Heart right ventricle (tissue), 16 donors: ENCODE measurements around the gene GRN. TPM values are rescaled to one million over a fixed set of nuclear protein-coding genes. Genes with fewer than 3 reads are reported as not detected.

Experiments used
- ATAC-seq, 8 donors: fragments of 200-7000 bp; cut with Tn5 transposase; one replicate each; pipeline ENCODE4 v1.9.1; 2020; ENCODE audit warnings: mild to moderate bottlenecking in 8 of 8, moderate library complexity in 8 of 8, moderate number of reproducible peaks in 1 of 8
- DNase-seq, 2 donors: peaks; one replicate each; pipeline ENCODE4 v3.0.0-alpha.2; 2020
- H3K27ac ChIP-seq, 10 donors: fragments of 200-600 bp; sonication (generic) in 2 of 10; one replicate each; pipeline versions ENCODE4 v1.5.0 to v1.8.0; 2020 to 2022; ENCODE audit warnings: mild to moderate bottlenecking in 3 of 10
- H3K27me3 ChIP-seq, 7 donors: fragments of 200-600 bp; one replicate each; pipeline ENCODE4 v1.8.0; 2021 to 2022; ENCODE audit warnings: mild to moderate bottlenecking in 2 of 7
- H3K36me3 ChIP-seq, 9 donors: fragments of 200-600 bp; sonication (generic) in 1 of 9; one replicate each; pipeline versions ENCODE4 v1.5.0 to v1.8.0; 2020 to 2022; ENCODE audit warnings: mild to moderate bottlenecking in 2 of 9
- H3K4me1 ChIP-seq, 9 donors: fragments of 200-600 bp; sonication (generic) in 1 of 9; one replicate each; pipeline versions ENCODE4 v1.5.0 to v1.8.0; 2020 to 2022; ENCODE audit warnings: mild to moderate bottlenecking in 4 of 9
- H3K4me3 ChIP-seq, 10 donors: fragments of 200-600 bp; sonication (generic) in 2 of 10; one replicate each; pipeline versions ENCODE4 v1.5.0 to v1.8.0; 2020 to 2022; ENCODE audit warnings: mild to moderate bottlenecking in 7 of 10, moderate library complexity in 2 of 10
- H3K9me3 ChIP-seq, 11 donors: fragments of 200-600 bp in 10 of 11; sonication (generic) in 2 of 11; one replicate each; pipeline versions ENCODE4 v1.5.0 to v1.8.0; 2013 to 2022; ENCODE audit warnings: mild to moderate bottlenecking in 2 of 11, control low read depth in 1 of 11, moderate library complexity in 1 of 11
- CTCF ChIP-seq, 9 donors: fragments of 200-600 bp; sonication (generic) in 2 of 9; IDR thresholded peaks; one replicate each; pipeline versions ENCODE4 v1.5.0 to v1.8.0; 2021 to 2022; ENCODE audit warnings: antibody characterized with exemption in 9 of 9, mild to moderate bottlenecking in 5 of 9, moderate library complexity in 1 of 9
- WGBS, 2 donors: extraction: QIAGEN DNeasy Blood & Tissue Kit; methylation state at CpG; one replicate each; pipeline ENCODE4 v1.1.7; 2013; ENCODE audit warnings: inconsistent platforms in 1 of 2; 5-methylcytosine and 5-hydroxymethylcytosine counted together
- intact Hi-C, 10 donors: fragments of 100-400 bp; cut with DNase I; formaldehyde crosslinking; loops; one replicate each; pipeline versions ENCODE4 v1.11.1 to v1.14.2; 2022
- long read RNA-seq, 3 donors: library from polyadenylated mRNA; unstranded; transcript quantifications; one replicate each; pipeline ENCODE4 v2.0.0, GENCODE V29; 2020 to 2021
- polyA plus RNA-seq, 2 donors: library from polyadenylated mRNA; stranded (reverse); fragments of 200-250 nt; gene quantifications; one replicate each; pipeline ENCODE4 v1.2.3, GENCODE V29; 2013
- total RNA-seq, 10 donors: library from RNA; stranded (reverse); fragmentation: NEBNext Ultra II Directional in 3 of 10; extraction: Animal tissue kit (Norgen Biotek cat#: 25700) in 3 of 10; gene quantifications; one replicate each; pipeline versions ENCODE4 v1.2.1 to v1.2.4, GENCODE V29; 2021 to 2023
- donor health status: Arrhythmogenic right ventricular cardiomyopathy.
- donor health status: ischemic (EF 13 %, LVEDD 7.1; RV severe dilation, severe dysfunction).
- donor health status: healthy with polysubstance abuse.
- donor health status: DM: no; HTN: yes; CAD: no.
- donor health status: DM: no; HTN: no; CAD: no.
- donor health status: ischemic (EF 25% LVEDD 6.9; RV normal size, moderate dysfunction).
- donor health status: ischemic (EF 25% LVEDD 5.7; RV mildly dilated, moderate dysfunction).
- donor health status: healthy.
- donor health status: DM: yes; HTN: yes; CAD: no.
- donor health status: Ischemic cardiomyopathy.
- donor health status: ischemic (EF 35%, LVEDD 5.7; RV mildly dilated, moderate dysfunction).
- donor health status: nonischemic (EF 11% LVEDD 7.7; RV severe dilation, severe dysfunction).
- donor health status: DM: yes; HTN: yes; CAD: no.
- donor health status: PGD.
- donor health status: ischemic (EF 29% LVEDD 5.4; RV normal size, mild dysfunction).
- donor health status: nonischemic (EF 23%, LVEDD 6.1; RV moderate dilation, normal function).

The GRN gene
- 100 to 1,000 TPM; 113 to 303 (median 154) TPM for total RNA-seq
- polyA plus RNA-seq, result 100 to 1,000 TPM in 1 of 2 donors, 10 to 100 TPM in 1; 41.5 to 103 TPM
- long read RNA-seq, donor 1, transcript GRN-201 (13 exons, 2,342 nt), result major isoform, 101 of 249 reads
- long read RNA-seq, donor 1, partial matches to known transcripts, result 128 of 249 reads
- long read RNA-seq, donor 1, other reads (novel, unspliced or antisense), result 20 of 249 reads
- long read RNA-seq, donor 2, transcript GRN-201 (13 exons, 2,342 nt), result major isoform, 142 of 338 reads
- long read RNA-seq, donor 2, partial matches to known transcripts, result 185 of 338 reads
- long read RNA-seq, donor 2, other reads (novel, unspliced or antisense), result 11 of 338 reads
- long read RNA-seq, donor 3, transcript GRN-201 (13 exons, 2,342 nt), result major isoform, 181 of 582 reads
- long read RNA-seq, donor 3, partial matches to known transcripts, result 389 of 582 reads
- long read RNA-seq, donor 3, other reads (novel, unspliced or antisense), result 12 of 582 reads

DNA sequence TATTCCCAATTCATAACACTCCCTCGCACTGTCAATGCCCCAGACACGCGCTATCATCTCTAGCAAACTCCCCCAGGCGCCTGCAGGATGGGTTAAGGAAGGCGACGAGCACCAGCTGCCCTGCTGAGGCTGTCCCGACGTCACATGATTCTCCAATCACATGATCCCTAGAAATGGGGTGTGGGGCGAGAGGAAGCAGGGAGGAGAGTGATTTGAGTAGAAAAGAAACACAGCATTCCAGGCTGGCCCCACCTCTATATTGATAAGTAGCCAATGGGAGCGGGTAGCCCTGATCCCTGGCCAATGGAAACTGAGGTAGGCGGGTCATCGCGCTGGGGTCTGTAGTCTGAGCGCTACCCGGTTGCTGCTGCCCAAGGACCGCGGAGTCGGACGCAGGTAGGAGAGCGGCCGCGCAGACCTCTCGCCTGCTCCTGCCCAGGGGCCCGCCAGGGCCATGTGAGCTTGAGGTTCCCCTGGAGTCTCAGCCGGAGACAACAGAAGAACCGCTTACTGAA is at the start of gene GRN:
GRN (plus strand) TSS at position 364 of the 515 bp plus-strand sequence. CDS start 3,863 bp downstream, outside the sequence.
- peak within 1 kb of the TSS; percentile 66 to 94 (median 90) for H3K27ac ChIP-seq
- TF ChIP-seq CTCF (IDR thresholded peaks at IDR 0.05), result no peak
- 0 to 1% methylated on average over 26 of the region's 26 CpGs for WGBS, 2 donors
- H3K27me3 ChIP-seq, result no peaks in the 10 kb centered on the region
- peaks cover 0 to 14% (median 0%) of the 10 kb centered on the region in 9 donors for H3K36me3 ChIP-seq
- H3K4me1 ChIP-seq, result peaks cover 0 to 57% (median 16%) of the 10 kb centered on the region in 9 donors
- ATAC-seq, result peak; percentile 97 to 99 (median 98)
- intact Hi-C loops, result loop anchor here in 4 of 10 donors (5.0 kb wide), 2 partner anchors 133 to 203 kb away; partner anchors contain the start of gene HROB (in 1 of the 4)
- H3K9me3 ChIP-seq, result no peaks in the 10 kb centered on the region
- DNase-seq, result peak; percentile 86 to 96
- H3K4me3 ChIP-seq, result peak within 1 kb of the TSS; percentile 50 to 90 (median 82)

DNA sequence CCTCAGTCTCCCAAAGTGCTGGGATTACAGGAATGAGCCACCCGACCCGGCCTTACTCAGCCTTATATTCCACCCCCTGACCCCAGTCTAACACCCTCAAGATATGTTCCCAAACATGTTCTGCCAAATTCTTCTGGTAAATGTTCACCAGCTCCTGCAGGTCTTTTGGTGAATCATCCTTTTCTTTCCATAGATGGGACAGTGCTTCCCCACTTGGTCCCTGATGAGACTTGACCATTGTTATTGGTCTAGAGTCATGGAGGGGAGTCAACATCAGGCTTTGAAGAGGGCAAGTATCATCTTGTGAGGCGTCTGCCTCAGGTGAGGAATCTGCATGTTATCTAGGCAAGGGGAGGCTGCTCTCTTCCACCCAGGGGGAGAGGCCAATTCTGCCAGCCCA is 47.1 kb upstream of the GRN start:
- DNase-seq (no peak), ATAC-seq (no peak)
- Histone ChIP-seq H3K4me3 (no peak overlapping the region), H3K36me3 (no peaks in the 10 kb centered on the region), H3K27ac (no peak overlapping the region), H3K9me3 (no peaks in the 10 kb centered on the region), H3K27me3 (peaks cover 0 to 25% (median 0%) of the 10 kb centered on the region in 7 donors), H3K4me1 (no peaks in the 10 kb centered on the region)
- 79 to 81% methylated on average over 3 of the region's 3 CpGs for WGBS, 2 donors
- TF ChIP-seq CTCF (IDR thresholded peaks at IDR 0.05), result no peak
- intact Hi-C loops, result no loop called here

DNA sequence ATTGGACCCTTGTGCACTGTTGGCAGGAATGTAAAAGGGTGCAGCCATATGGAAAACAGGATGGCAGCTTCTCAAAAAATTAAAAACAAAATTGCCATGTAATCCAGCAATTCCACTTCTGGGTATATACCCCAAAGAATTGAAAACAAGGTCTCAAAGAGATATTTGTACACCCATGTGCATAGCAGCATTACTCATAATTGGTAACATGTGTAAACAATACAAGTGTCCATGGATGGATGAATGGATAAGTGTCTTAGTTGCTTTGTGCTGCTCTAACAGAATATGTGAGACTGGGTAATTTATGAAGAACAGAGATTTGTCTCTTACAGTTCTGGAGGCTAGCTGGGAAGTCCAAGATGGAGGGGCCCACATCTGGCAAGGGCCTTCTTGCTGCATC is 40.5 kb upstream of the GRN start:
- no peaks in the 10 kb centered on the region for H3K9me3 ChIP-seq
- intact Hi-C loops, result loop anchor here in 1 of 10 donors (5.0 kb wide), 1 partner anchor 77 kb away; no protein-coding TSS in a partner anchor
- H3K27ac ChIP-seq, result no peak overlapping the region
- no peak overlapping the region for H3K4me3 ChIP-seq
- H3K36me3 ChIP-seq, result no peaks in the 10 kb centered on the region
- DNase-seq (no peak), ATAC-seq (no peak)
- TF ChIP-seq CTCF (IDR thresholded peaks at IDR 0.05), result no peak
- peaks cover 0 to 50% (median 23%) of the 10 kb centered on the region in 7 donors for H3K27me3 ChIP-seq
- peaks cover 4 to 24% (median 17%) of the 10 kb centered on the region in 9 donors for H3K4me1 ChIP-seq

DNA sequence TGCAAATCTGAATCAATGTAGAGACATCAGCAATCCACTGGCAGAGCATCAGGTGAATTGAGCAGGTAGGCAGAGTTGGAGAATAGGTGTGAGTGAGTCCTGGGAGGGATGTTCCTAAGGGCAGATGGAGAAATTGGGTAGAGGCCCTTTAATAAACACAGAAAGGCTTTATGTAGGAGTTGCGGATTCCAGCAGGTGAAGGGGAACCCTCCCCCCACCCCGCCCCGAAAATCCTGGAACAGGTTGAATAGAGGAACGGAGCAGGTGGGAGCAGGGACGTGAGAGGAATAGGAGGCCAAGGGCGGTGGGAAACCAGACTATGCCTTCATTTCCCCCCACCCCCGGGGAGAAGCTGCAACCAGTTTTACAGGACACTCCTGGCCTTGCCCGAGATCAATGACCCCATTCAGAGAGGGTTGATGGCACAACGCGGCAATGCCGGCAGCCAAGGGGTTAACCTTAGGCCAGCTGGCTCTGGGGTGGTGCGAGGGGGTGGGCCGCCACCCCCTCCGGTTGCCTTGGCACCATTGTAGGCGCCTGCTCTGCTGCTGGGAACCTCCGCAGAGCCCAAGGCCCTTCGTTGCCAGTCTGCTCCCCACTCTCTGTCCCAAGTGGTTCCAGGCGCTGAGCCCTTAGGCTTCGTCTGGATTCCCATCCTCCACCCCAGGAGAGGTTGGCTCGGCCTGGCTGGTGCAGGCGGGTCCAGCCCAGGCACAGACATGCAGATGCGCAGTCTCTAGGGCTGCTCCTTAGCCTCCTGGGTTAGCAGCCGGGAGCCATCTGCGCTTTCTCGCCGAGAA is 37.5 kb upstream of the GRN start:
- peak in 1 of 2 donors; percentile 45 for DNase-seq
- Histone ChIP-seq H3K27me3 (peaks cover 0 to 48% (median 20%) of the 10 kb centered on the region in 7 donors), H3K27ac (peak overlapping the region in 3 of 10 donors; percentile 26 to 53 (median 49)), H3K36me3 (no peaks in the 10 kb centered on the region), H3K4me3 (peak overlapping the region; percentile 7 to 64 (median 52)), H3K4me1 (peaks cover 4 to 24% (median 17%) of the 10 kb centered on the region in 9 donors), H3K9me3 (no peaks in the 10 kb centered on the region)
- intact Hi-C loops, result loop anchor here in 1 of 10 donors (5.0 kb wide), 1 partner anchor 80 kb away; no protein-coding TSS in a partner anchor
- no peak for TF ChIP-seq CTCF (IDR thresholded peaks at IDR 0.05)
- WGBS, 2 donors, result 2 to 3% methylated on average over 26 of the region's 26 CpGs
- ATAC-seq, result peak in 7 of 8 donors; percentile 59 to 86 (median 79)
